Effector memory CD4-positive, alpha-beta T cell (primary cell): ENCODE measurements around the gene SIAE.

Source experiments
- DNase-seq, 3 donors: peaks; one replicate each; pipeline ENCODE4 v3.0.0-alpha.2; 2020
- H3K27ac ChIP-seq: 2 replicates; pipeline ENCODE4 v1.7.0; 2013; ENCODE audit warnings: mild to moderate bottlenecking, low read length, moderate library complexity; ENCODE audit not compliant: insufficient read depth, poor library complexity, severe bottlenecking
- H3K27me3 ChIP-seq: replicated peaks from 2 replicates; pipeline ENCODE4 v1.7.0; 2013; ENCODE audit warnings: mild to moderate bottlenecking, low read length; ENCODE audit not compliant: insufficient read depth, control insufficient read depth, poor library complexity, severe bottlenecking
- H3K36me3 ChIP-seq: 2 replicates; pipeline ENCODE4 v1.7.0; 2013; ENCODE audit warnings: mild to moderate bottlenecking, low read length, moderate library complexity; ENCODE audit not compliant: control insufficient read depth, insufficient read depth
- H3K4me1 ChIP-seq: 2 replicates; pipeline ENCODE4 v1.7.0; 2013; ENCODE audit warnings: low read length, mild to moderate bottlenecking; ENCODE audit not compliant: control insufficient read depth, insufficient read depth, poor library complexity, severe bottlenecking
- H3K4me3 ChIP-seq: 2 replicates; pipeline ENCODE4 v1.7.0; 2013; ENCODE audit warnings: low read length, low read depth, mild to moderate bottlenecking; ENCODE audit not compliant: insufficient read depth, poor library complexity, severe bottlenecking
- H3K9me3 ChIP-seq: 2 replicates; pipeline ENCODE4 v1.7.0; 2013; ENCODE audit warnings: mild to moderate bottlenecking, low read length, moderate library complexity; ENCODE audit not compliant: control insufficient read depth

SIAE gene

DNA sequence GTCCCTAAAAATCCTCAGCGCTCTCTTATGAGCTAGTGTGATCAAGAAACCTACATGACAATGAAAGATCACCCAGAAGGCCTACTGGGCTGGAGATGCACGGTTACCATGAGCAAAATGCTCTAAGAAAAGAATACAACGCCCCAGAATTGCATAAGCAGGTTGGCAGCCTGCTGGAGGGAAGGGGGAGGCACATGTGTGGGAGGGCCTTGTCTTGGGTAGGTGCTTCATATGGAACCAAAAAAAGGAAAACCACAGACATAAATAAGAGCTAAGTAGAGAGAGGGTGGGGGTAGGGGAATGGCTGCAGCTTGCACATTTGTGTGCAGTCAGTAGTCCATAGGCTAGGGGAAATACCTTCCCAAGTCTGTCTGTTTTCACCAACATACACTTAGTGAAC is 2.8 kb downstream of the SIAE start:
- H3K9me3 ChIP-seq = no peaks in the 10 kb centered on the region
- no peak overlapping the region for H3K4me3 ChIP-seq
- no peaks in the 10 kb centered on the region for H3K27me3 ChIP-seq
- H3K27ac ChIP-seq = no peak overlapping the region
- no peaks in the 10 kb centered on the region for H3K36me3 ChIP-seq
- DNase-seq = peak in 1 of 3 donors; percentile 14
- peaks cover 19% of the 10 kb centered on the region for H3K4me1 ChIP-seq

DNA sequence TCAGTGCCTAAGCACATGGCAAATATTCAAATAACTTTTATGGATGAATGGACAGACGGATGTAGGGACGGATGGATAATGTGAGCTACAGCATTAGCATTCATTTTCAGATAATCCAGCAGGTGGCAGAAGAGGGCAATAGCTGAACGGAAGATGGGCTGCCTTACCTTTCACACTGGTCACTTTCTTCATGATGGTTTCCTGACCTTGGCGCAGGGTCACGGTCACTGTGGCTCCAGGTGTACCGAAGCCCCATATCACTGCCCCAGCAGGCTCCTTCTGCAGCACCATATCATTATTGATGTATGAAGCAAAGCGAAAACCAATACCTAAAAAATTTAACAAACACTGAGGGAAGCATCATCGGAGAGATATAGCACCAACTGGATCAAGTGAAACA is 4.3 kb downstream of the SIAE start:
- Histone ChIP-seq H3K9me3 (no peaks in the 10 kb centered on the region), H3K27ac (no peak overlapping the region), H3K36me3 (no peaks in the 10 kb centered on the region), H3K4me3 (no peak overlapping the region), H3K27me3 (no peaks in the 10 kb centered on the region), H3K4me1 (peaks cover 17% of the 10 kb centered on the region)
- DNase-seq = peak in 1 of 3 donors; percentile 35

DNA sequence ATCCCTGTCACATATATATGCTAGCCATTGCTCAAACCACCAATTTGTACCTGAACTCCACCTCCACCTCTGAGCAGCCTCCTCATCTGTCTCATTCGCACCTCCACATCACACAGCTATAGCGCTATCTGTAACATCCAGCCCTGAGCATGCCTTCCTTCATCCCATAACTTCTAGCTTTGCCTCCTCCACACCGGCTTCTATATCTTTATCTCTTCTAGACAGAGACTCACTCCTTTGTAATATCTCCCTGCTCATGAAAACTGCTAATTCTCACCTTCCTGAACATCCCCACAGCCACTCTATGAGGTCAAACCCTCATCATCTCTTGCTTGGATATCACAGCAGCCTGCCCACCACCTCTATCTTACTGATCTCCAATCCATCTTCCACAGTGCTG is 5.9 kb downstream of the SIAE start:
- Histone ChIP-seq H3K36me3 (no peaks in the 10 kb centered on the region), H3K27ac (no peak overlapping the region), H3K27me3 (no peaks in the 10 kb centered on the region), H3K9me3 (no peaks in the 10 kb centered on the region), H3K4me1 (peaks cover 6% of the 10 kb centered on the region), H3K4me3 (no peak overlapping the region)
- no peak for DNase-seq

DNA sequence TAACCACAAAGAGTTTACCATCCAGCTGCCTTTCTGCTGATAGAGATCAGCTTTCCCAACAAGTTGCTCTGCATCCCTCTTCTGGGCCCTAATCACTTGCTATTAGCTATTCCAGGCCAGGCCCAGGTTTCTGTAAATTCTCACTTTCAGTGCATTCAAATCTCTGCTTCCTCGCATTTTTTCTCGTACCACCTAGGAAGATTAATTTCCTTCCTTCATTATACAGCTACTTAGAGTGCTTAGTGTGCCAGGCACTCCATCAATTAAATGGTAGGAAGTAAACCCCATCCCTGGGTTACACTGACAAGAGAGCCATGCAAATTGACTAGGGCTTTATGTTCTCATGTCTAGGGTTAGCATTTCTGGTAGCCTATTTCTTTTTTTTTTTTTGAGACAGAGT is 9.7 kb downstream of the SIAE start:
- Histone ChIP-seq H3K4me1 (no peaks in the 10 kb centered on the region), H3K27ac (no peak overlapping the region), H3K27me3 (no peaks in the 10 kb centered on the region), H3K4me3 (no peak overlapping the region), H3K9me3 (no peaks in the 10 kb centered on the region), H3K36me3 (no peaks in the 10 kb centered on the region)
- no peak for DNase-seq

DNA sequence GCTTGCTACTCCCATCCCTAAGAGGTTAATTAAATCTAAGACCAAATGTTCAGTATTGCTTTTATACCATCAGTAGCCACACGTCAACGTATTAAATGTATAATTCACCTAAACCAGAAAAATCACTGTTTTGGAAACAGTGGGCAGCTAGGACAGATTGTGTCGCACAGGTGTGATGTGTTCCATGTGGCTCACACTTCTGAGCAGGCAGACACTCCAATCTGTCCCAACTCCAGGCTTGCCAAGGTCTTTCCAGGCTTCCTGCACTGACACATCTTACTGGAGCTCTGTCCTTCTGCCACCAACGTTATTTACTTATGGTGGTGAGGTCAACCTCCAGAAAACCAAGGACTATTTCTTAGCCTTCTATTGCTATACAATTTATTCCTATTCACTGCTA is 11.4 kb downstream of the SIAE start:
- H3K27ac ChIP-seq = no peak overlapping the region
- H3K4me1 ChIP-seq = no peaks in the 10 kb centered on the region
- DNase-seq = no peak
- no peaks in the 10 kb centered on the region for H3K9me3 ChIP-seq
- no peaks in the 10 kb centered on the region for H3K27me3 ChIP-seq
- no peaks in the 10 kb centered on the region for H3K36me3 ChIP-seq
- no peak overlapping the region for H3K4me3 ChIP-seq

DNA sequence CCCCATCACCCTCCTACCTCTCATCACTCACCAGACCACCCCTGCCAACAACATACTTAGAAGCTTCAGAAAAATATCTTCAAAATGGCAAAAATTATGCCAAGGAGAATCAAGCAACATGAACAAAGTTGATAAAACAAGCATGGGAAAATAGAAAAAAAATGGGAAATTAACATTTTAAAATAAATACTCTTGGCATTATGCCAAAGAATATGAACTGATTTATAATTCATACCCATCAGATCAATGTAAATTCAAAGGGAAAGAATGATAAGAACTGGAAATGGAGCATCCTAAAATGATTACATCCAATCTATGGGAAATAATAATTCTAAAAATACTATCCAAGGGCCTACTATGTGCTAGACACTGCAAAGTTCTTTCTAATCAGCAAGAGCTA is 12.0 kb downstream of the SIAE start:
- H3K4me1 ChIP-seq = no peaks in the 10 kb centered on the region
- H3K9me3 ChIP-seq = no peaks in the 10 kb centered on the region
- no peak for DNase-seq
- H3K27ac ChIP-seq = no peak overlapping the region
- no peaks in the 10 kb centered on the region for H3K27me3 ChIP-seq
- H3K4me3 ChIP-seq = no peak overlapping the region
- H3K36me3 ChIP-seq = no peaks in the 10 kb centered on the region

DNA sequence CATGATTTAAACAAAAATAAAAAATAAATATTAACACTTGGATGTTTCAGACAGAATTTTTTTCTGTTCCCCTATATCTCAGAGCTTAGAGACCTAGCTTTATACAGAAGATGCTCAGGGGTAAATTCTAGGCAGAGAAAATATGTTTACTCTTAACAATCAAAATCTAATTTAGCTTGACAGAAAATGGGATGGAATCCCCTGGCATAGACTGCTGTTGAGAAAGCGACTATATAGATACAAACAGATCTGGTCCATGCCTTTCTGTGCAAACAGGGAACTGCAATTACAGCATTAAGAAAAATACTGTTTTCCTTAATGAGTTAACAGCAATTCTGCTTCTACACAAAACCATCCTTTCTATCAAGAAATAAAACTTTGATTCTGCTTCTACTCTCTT is 14.6 kb downstream of the SIAE start:
- no peaks in the 10 kb centered on the region for H3K4me1 ChIP-seq
- no peaks in the 10 kb centered on the region for H3K27me3 ChIP-seq
- DNase-seq = no peak
- H3K27ac ChIP-seq = no peak overlapping the region
- H3K36me3 ChIP-seq = no peaks in the 10 kb centered on the region
- H3K4me3 ChIP-seq = no peak overlapping the region
- no peaks in the 10 kb centered on the region for H3K9me3 ChIP-seq

DNA sequence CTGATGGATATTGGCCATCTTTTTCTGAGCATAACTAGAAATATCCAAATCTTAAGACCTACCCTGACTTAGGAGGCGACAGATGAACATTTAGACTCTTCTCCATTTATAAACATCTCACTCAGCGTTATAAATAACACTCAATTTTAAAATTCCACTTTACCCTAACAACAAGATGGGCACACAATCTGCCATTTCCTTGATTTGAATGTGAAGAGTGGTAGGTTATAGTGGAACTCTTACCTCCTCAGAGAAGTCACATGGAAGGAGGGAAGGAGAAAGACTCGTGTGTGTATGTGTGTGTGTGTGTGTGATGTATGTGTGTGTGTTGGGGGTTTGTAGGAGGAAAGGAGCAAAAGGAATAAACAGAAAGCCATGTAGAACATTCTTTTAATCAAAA is 15.0 kb downstream of the SIAE start:
- Histone ChIP-seq H3K36me3 (no peaks in the 10 kb centered on the region), H3K4me3 (no peak overlapping the region), H3K4me1 (no peaks in the 10 kb centered on the region), H3K27me3 (no peaks in the 10 kb centered on the region), H3K9me3 (no peaks in the 10 kb centered on the region), H3K27ac (no peak overlapping the region)
- DNase-seq = no peak

DNA sequence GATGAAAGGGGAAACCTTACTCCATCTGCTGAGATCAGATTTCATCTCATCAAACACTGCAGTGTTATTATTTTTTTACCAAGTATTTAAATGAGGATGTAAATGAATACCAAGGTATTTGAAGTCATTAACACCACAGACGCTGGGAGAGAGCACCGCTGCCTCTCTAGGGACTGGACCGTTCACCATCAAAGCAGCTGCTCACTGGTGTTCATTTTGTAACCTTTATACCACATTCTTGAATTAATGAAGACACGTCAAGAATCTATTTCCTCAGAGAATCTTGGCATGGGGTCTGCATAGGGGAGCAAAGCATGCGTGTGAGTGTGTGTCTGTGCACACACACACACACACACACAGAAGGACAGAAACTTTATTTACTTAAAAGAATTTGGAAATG is 15.6 kb downstream of the SIAE start:
- DNase-seq = no peak
- Histone ChIP-seq H3K27me3 (no peaks in the 10 kb centered on the region), H3K27ac (no peak overlapping the region)

DNA sequence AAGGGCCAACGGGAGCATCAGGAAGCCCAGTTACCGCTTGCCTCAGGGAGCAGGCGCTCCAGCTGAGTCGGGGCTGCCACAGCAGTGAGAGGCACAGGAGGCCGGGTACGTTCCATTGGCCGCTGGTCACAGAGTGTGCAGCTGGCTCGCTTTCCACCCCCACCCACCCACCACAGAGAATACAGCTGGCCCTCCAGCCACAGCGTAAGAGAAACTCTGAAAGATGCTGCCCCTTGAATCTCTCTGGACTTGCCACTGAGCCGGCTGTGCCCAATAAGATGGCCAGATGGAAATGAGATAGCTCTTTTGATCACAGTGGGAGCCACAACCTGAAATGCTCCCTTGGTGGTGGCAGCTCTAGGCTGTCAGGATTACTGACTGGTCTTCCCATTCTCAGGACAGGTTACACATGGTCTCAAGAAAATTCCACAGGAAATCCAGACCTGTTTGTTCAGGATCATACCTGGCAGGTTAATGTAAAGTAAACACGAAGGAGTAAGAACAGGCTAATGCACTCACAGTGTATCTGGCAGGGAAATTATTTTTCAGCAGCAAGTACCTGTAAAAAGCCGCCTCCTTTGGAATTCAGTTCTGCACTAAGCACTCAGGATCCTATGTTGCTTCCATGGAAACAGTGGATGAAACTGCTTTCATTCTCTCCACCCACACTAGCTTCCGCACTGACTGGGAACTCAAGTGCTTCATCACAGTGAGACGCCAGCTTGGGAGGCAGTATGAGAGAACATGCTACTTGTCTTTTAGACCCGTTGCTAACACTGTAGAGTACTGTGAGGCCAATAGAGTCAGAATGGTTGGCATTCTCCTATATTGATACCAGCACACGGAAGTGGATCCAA is 16.5 kb downstream of the SIAE start:
- Histone ChIP-seq H3K27ac (no peak overlapping the region), H3K36me3 (no peaks in the 10 kb centered on the region)
- DNase-seq = no peak

More for the DNA sequence above, 15.6 kb downstream of the SIAE start:
- Histone ChIP-seq H3K4me1 (no peaks in the 10 kb centered on the region), H3K9me3 (no peaks in the 10 kb centered on the region), H3K4me3 (no peak overlapping the region), H3K36me3 (no peaks in the 10 kb centered on the region)

More for the DNA sequence above, 16.5 kb downstream of the SIAE start:
- Histone ChIP-seq H3K4me1 (no peaks in the 10 kb centered on the region), H3K4me3 (no peak overlapping the region), H3K27me3 (no peaks in the 10 kb centered on the region), H3K9me3 (no peaks in the 10 kb centered on the region)
